Measurements from ENCODE around the gene VSTM2L.

DNA sequence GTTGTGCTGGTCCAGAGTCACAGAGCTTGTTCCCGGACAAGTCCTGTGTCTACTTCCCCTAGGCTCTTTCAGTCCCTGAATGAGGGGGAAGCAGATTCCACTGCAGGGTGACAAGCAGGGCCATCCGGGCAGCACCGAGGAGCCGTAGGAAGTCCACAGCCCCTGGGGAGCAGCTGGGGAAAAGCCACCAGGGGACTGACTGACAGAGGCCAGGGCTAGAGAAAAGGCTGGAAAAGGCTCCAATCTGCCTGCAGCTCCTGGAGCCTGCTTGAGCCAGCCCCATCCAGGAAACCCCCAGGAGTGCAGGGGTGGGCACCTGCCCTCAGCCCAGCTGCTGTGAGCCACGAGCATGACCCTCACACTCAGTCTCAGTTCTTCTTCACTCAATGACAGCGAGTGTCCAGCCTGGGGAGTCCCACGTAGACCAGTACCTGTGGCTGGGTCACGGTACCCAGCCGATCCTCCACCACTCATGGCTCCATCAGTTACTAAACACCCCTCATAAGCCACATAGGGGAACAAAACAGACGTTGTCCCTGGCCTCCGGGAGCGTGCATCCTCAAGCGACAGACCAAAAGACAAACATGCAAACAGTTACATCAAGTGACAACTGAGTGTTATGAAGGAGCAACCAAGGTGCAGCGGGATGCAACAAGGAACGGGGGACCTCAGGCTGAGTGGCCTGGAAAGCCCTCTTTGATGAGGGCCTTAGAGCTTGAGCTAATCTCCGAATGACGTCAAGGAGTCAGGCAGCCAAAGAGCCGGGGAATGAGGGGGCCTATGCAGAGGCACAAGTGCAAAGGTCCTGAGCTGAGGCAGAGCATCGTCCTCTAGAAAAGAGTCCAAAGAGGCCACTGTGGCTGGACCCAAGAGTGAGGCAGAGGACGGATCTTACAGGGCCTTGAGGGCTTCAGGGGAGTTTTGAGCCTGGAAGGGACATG lies 24.8 kb upstream of the VSTM2L start:
- TF ChIP-seq, protein P1, sequence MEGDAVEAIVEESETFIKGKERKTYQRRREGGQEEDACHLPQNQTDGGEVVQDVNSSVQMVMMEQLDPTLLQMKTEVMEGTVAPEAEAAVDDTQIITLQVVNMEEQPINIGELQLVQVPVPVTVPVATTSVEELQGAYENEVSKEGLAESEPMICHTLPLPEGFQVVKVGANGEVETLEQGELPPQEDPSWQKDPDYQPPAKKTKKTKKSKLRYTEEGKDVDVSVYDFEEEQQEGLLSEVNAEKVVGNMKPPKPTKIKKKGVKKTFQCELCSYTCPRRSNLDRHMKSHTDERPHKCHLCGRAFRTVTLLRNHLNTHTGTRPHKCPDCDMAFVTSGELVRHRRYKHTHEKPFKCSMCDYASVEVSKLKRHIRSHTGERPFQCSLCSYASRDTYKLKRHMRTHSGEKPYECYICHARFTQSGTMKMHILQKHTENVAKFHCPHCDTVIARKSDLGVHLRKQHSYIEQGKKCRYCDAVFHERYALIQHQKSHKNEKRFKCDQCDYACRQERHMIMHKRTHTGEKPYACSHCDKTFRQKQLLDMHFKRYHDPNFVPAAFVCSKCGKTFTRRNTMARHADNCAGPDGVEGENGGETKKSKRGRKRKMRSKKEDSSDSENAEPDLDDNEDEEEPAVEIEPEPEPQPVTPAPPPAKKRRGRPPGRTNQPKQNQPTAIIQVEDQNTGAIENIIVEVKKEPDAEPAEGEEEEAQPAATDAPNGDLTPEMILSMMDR (IDR thresholded peaks at IDR 0.05 in 2 of 3, conservative IDR thresholded peaks at IDR 0.05 in 1 of 3; ENCODE audit: insufficient read depth in 2 of 3, low read depth in 1 of 3, low read length in 3 of 3) = no peak
- TF ChIP-seq E2F1 (CRISPR knock-in tag; IDR thresholded peaks at IDR 0.05) = no peak
- TF ChIP-seq RAD21 (CRISPR knock-in tag; conservative IDR thresholded peaks at IDR 0.05 in 1 of 2, IDR thresholded peaks at IDR 0.05 in 1 of 2) = no peak
- no peak for TF ChIP-seq XRCC3 (IDR thresholded peaks at IDR 0.05)

All from K562 (cell line).